Mucosa of stomach (tissue), 1 donor: ENCODE results near the gene TENT5C.

Experiments
- H3K27me3 ChIP-seq: one replicate; pipeline ENCODE4 v1.7.0; 2013; ENCODE audit warnings: mild to moderate bottlenecking, low read length; ENCODE audit not compliant: control insufficient read depth, insufficient read depth
- H3K36me3 ChIP-seq: one replicate; pipeline ENCODE4 v1.7.0; 2013; ENCODE audit warnings: low read length; ENCODE audit not compliant: control insufficient read depth, insufficient read depth
- H3K4me1 ChIP-seq: one replicate; pipeline ENCODE4 v1.7.0; 2013; ENCODE audit warnings: mild to moderate bottlenecking, low read length; ENCODE audit not compliant: control insufficient read depth, insufficient read depth
- H3K4me3 ChIP-seq: one replicate; pipeline ENCODE4 v1.7.0; 2013; ENCODE audit warnings: low read length
- H3K9ac ChIP-seq: one replicate; pipeline ENCODE4 v1.7.0; 2013; ENCODE audit warnings: mild to moderate bottlenecking, low read length, moderate library complexity
- H3K9me3 ChIP-seq: one replicate; pipeline ENCODE4 v1.7.0; 2013; ENCODE audit warnings: mild to moderate bottlenecking, low read length, moderate library complexity; ENCODE audit not compliant: control insufficient read depth
- donor health status: Pancreatic carcinoma.

The TENT5C gene

GRCh38 chr1:117670976-117671780, 65.3 kb downstream of the TENT5C start:
- H3K36me3 ChIP-seq: no peaks in the 10 kb centered on the region
- H3K9ac ChIP-seq: no peak overlapping the region
- peaks cover 34% of the 10 kb centered on the region for H3K4me1 ChIP-seq
- no peaks in the 10 kb centered on the region for H3K27me3 ChIP-seq
- H3K4me3 ChIP-seq: no peak overlapping the region
- no peaks in the 10 kb centered on the region for H3K9me3 ChIP-seq

- Histone ChIP-seq H3K36me3 (no peaks in the 10 kb centered on the region), H3K27me3 (no peaks in the 10 kb centered on the region), H3K9ac (no peak overlapping the region), H3K4me3 (peak overlapping the region; percentile 15), H3K4me1 (peaks cover 40% of the 10 kb centered on the region), H3K9me3 (no peaks in the 10 kb centered on the region)
Measured at GRCh38 chr1:117671781-117672501, 66.1 kb downstream of the TENT5C start.

- H3K27me3 ChIP-seq: no peaks in the 10 kb centered on the region
- no peak overlapping the region for H3K4me3 ChIP-seq
- no peaks in the 10 kb centered on the region for H3K36me3 ChIP-seq
- H3K9me3 ChIP-seq: no peaks in the 10 kb centered on the region
- H3K9ac ChIP-seq: no peak overlapping the region
- H3K4me1 ChIP-seq: peaks cover 43% of the 10 kb centered on the region
Measured at GRCh38 chr1:117672756-117673155, 66.9 kb downstream of the TENT5C start.

GRCh38 chr1:117673405-117673804, 67.6 kb downstream of the TENT5C start:
- H3K27me3 ChIP-seq: no peaks in the 10 kb centered on the region
- no peak overlapping the region for H3K4me3 ChIP-seq
- H3K9me3 ChIP-seq: no peaks in the 10 kb centered on the region
- peaks cover 47% of the 10 kb centered on the region for H3K4me1 ChIP-seq
- no peak overlapping the region for H3K9ac ChIP-seq
- no peaks in the 10 kb centered on the region for H3K36me3 ChIP-seq

GRCh38 chr1:117674521-117675400, 68.9 kb downstream of the TENT5C start:
- Histone ChIP-seq H3K36me3 (no peaks in the 10 kb centered on the region), H3K4me1 (peaks cover 55% of the 10 kb centered on the region), H3K4me3 (no peak overlapping the region), H3K27me3 (no peaks in the 10 kb centered on the region), H3K9ac (no peak overlapping the region), H3K9me3 (no peaks in the 10 kb centered on the region)

- no peaks in the 10 kb centered on the region for H3K9me3 ChIP-seq
- no peaks in the 10 kb centered on the region for H3K36me3 ChIP-seq
- peaks cover 55% of the 10 kb centered on the region for H3K4me1 ChIP-seq
- H3K27me3 ChIP-seq: no peaks in the 10 kb centered on the region
- H3K9ac ChIP-seq: no peak overlapping the region
- H3K4me3 ChIP-seq: no peak overlapping the region
Measured at GRCh38 chr1:117675907-117676430, 70.1 kb downstream of the TENT5C start.

GRCh38 chr1:117676615-117677130, 70.8 kb downstream of the TENT5C start:
- no peaks in the 10 kb centered on the region for H3K27me3 ChIP-seq
- H3K4me3 ChIP-seq: no peak overlapping the region
- H3K9ac ChIP-seq: no peak overlapping the region
- H3K36me3 ChIP-seq: no peaks in the 10 kb centered on the region
- no peaks in the 10 kb centered on the region for H3K9me3 ChIP-seq
- peaks cover 49% of the 10 kb centered on the region for H3K4me1 ChIP-seq
